ENCODE measurements around the gene THBS3. TPM values are rescaled to one million over a fixed set of nuclear protein-coding genes. Genes with fewer than 3 reads are reported as not detected.
"Not testable (repeated sequence)": the region's sequence is repeated elsewhere in the genome, so short reads cannot be mapped to it uniquely, and the experiment has no call there.

THBS3 gene
- total RNA-seq, 1 experiment from 2014 or later = 6.2 TPM

DNA sequence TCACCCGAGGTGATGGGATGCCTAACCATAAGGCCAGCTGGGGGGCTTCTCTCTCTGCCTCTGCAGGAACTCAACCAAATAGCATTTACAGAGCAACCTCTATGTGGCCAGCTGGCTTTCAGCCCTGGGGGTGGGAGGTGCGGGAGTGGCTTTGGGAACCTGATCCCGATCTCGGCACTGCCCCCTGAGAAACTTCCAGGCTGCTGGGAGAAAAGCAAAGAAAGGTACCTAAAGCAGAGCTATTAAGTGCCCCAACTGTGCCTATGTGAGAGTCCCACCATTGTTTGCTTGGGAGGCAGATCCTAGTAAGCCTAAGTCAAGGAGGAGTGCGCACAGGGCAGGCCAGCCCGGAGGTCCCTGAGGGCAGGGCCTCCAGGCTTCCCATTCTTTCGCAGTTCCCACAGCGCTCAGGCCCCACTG lies 41.6 kb downstream of the THBS3 start:
- intact Hi-C loops (cut with micrococcal nuclease; ENCODE audit: unreplicated experiment) = loop anchor here (2.0 kb wide), 1 partner anchor 31 kb away; the partner anchor contains the start of gene SLC50A1
- Mint-ChIP-seq H3K4me3 (ENCODE audit: unreplicated experiment) (no peak overlapping the region), H3K4me1 (ENCODE audit: low read depth, unreplicated experiment) (no peaks in the 10 kb centered on the region), H3K36me3 (ENCODE audit: insufficient read depth, unreplicated experiment) (peaks cover 12% of the 10 kb centered on the region), H3K27me3 (ENCODE audit: insufficient read depth, unreplicated experiment) (no peaks in the 10 kb centered on the region), H3K27ac (ENCODE audit: unreplicated experiment) (no peak overlapping the region), H3K9me3 (ENCODE audit: unreplicated experiment) (no peaks in the 10 kb centered on the region)
- no peak overlapping the region for H3K4me3 ChIP-seq (ENCODE audit: low read depth, low read length)
- no peaks in the 10 kb centered on the region for H3K9me3 ChIP-seq
- no TSS peak for BruUV-seq (replicated peaks)
- H3K4me1 ChIP-seq = peaks cover 4% of the 10 kb centered on the region; the same call in 1 of the 2 replicates
- no peak for TF ChIP-seq CTCF (IDR thresholded peaks at IDR 0.05; ENCODE audit: insufficient read depth in 1 of 2, low read depth in 1 of 2, low read length in 1 of 2, severe bottlenecking in 1 of 2, unreplicated experiment in 1 of 2)
- H3K27me3 ChIP-seq (replicated peaks; ENCODE audit: control insufficient read depth, insufficient read depth, low read length) = no peaks in the 10 kb centered on the region
- ChIA-PET POLR2A (interaction anchor here (0.5 kb wide), 1 partner anchor 66 kb away, joined by 3 read pairs; no protein-coding TSS in a partner anchor), CTCF (interaction anchor here (3.2 kb wide), 1 partner anchor 74 kb away, joined by 147 read pairs; no protein-coding TSS in a partner anchor)
- no peaks in the 10 kb centered on the region for H3K36me3 ChIP-seq (ENCODE audit: control insufficient read depth, insufficient read depth, low read length)
- DNase-seq = no peak

DNA sequence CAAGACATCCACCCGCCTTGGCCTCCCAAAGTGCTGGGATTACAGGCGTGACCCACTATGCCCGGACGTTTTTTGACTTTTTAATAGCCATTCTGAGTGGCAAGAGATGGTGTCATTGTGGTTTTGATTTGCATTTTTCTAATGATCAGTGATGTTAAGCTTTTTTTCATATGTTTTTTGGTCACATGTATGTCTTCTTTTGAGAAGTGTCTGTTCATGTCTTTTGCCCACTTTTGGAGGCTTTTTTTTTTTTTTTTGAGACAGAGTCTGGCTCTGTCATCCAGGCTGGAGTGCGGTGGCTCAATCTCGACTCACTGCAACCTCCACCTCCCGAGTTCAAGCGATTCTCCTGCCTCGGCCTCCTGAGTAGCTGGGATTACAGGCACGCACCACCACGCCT lies 43.1 kb downstream of the THBS3 start:
- POLR2A ChIA-PET; H3K27me3 Mint-ChIP-seq (ENCODE audit: insufficient read depth, unreplicated experiment); H3K4me1 Mint-ChIP-seq (ENCODE audit: low read depth, unreplicated experiment); DNase-seq; H3K27ac Mint-ChIP-seq (ENCODE audit: unreplicated experiment); H3K4me3 ChIP-seq (ENCODE audit: low read depth, low read length); H3K4me1 ChIP-seq; BruUV-seq (replicated peaks); H3K9me3 ChIP-seq; H3K27me3 ChIP-seq (replicated peaks; ENCODE audit: control insufficient read depth, insufficient read depth, low read length); H3K36me3 ChIP-seq (ENCODE audit: control insufficient read depth, insufficient read depth, low read length); H3K4me3 Mint-ChIP-seq (ENCODE audit: unreplicated experiment); H3K36me3 Mint-ChIP-seq (ENCODE audit: insufficient read depth, unreplicated experiment); intact Hi-C loops (cut with micrococcal nuclease; ENCODE audit: unreplicated experiment); H3K9me3 Mint-ChIP-seq (ENCODE audit: unreplicated experiment): not testable (repeated sequence)
- CTCF ChIA-PET = interaction anchor here (0.7 to 1.1 kb wide), 2 partner anchors 8 to 39 kb away, joined by 4 to 5 read pairs; partner anchors contain the start of gene KRTCAP2

- CTCF ChIA-PET = interaction anchor here (1.1 kb wide), 1 partner anchor 9 kb away, joined by 4 read pairs; the partner anchor contains the start of gene KRTCAP2
- H3K4me3 Mint-ChIP-seq (ENCODE audit: unreplicated experiment); H3K4me1 ChIP-seq; H3K4me3 ChIP-seq (ENCODE audit: low read depth, low read length); H3K9me3 ChIP-seq; BruUV-seq (replicated peaks); H3K27me3 ChIP-seq (replicated peaks; ENCODE audit: control insufficient read depth, insufficient read depth, low read length); intact Hi-C loops (cut with micrococcal nuclease; ENCODE audit: unreplicated experiment); H3K36me3 ChIP-seq (ENCODE audit: control insufficient read depth, insufficient read depth, low read length); H3K27me3 Mint-ChIP-seq (ENCODE audit: insufficient read depth, unreplicated experiment); DNase-seq; H3K4me1 Mint-ChIP-seq (ENCODE audit: low read depth, unreplicated experiment); H3K9me3 Mint-ChIP-seq (ENCODE audit: unreplicated experiment); H3K36me3 Mint-ChIP-seq (ENCODE audit: insufficient read depth, unreplicated experiment); H3K27ac Mint-ChIP-seq (ENCODE audit: unreplicated experiment); POLR2A ChIA-PET: not testable (repeated sequence)
These were observed 43.9 kb downstream of the THBS3 start for GRCh38 chr1:155163785-155164184.

GRCh38 chr1:155162631-155163030 lies 45.1 kb downstream of the THBS3 start:
- H3K27me3 ChIP-seq (replicated peaks; ENCODE audit: control insufficient read depth, insufficient read depth, low read length); H3K36me3 Mint-ChIP-seq (ENCODE audit: insufficient read depth, unreplicated experiment); H3K36me3 ChIP-seq (ENCODE audit: control insufficient read depth, insufficient read depth, low read length); H3K4me3 Mint-ChIP-seq (ENCODE audit: unreplicated experiment); POLR2A ChIA-PET; H3K4me1 Mint-ChIP-seq (ENCODE audit: low read depth, unreplicated experiment); intact Hi-C loops (cut with micrococcal nuclease; ENCODE audit: unreplicated experiment); H3K4me1 ChIP-seq; H3K4me3 ChIP-seq (ENCODE audit: low read depth, low read length); H3K27ac Mint-ChIP-seq (ENCODE audit: unreplicated experiment); BruUV-seq (replicated peaks); DNase-seq; H3K9me3 ChIP-seq; H3K9me3 Mint-ChIP-seq (ENCODE audit: unreplicated experiment); CTCF ChIA-PET; H3K27me3 Mint-ChIP-seq (ENCODE audit: insufficient read depth, unreplicated experiment): not testable (repeated sequence)

All from Caco-2 (cell line).